ENCODE results near the gene C2orf68.
"Not testable (repeated sequence)": the region's sequence is repeated elsewhere in the genome, so short reads cannot be mapped to it uniquely, and the experiment has no call there.

Gene C2orf68

GRCh38 chr2:85628658-85629057 lies 16.8 kb upstream of the C2orf68 start:
- DNase-seq = no peak

- no peak for DNase-seq
Observed at GRCh38 chr2:85623991-85624390, 12.1 kb upstream of the C2orf68 start.

DNA sequence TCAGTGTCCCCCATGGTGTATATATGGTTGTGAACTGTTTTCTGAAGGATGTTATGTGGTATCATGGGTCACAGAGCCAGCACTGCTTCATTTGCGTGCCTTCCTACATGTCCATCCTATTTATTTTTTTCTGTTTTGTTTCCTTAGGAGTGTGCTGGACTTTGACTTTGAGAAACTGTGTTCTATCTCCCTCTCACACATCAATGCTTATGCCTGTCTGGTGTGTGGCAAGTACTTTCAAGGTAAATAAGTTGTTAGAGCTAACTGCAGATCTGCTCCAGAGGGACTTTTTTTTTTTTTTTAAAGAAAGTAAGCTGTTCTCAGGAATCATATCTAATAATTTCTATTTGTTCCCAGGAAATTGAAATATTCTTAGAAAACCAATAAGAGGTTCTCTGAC lies 9.5 kb upstream of the C2orf68 start:
- DNase-seq = no peak

DNA sequence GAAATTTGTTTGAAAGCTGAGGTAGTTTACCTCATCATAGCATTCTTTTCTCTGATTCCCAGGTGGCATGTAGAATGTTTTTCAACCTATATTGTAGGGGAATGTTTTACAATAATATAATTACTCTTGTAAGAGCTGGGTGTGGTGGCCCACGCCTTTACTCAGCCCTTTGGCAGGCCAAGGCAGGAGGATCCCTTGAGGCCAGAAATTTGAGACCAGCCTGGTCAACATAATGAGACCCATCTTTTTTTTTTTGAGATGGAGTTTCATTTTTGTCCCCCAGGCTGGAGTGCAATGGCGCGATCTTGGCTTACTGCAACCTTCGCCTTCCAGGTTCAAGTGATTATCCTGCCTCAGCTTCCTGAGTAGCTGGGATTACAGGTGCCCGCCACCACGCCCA lies 7.8 kb upstream of the C2orf68 start:
- no peak for DNase-seq

GRCh38 chr2:85617723-85618122 lies 5.9 kb upstream of the C2orf68 start:
- not testable (repeated sequence) for DNase-seq

- no peak for DNase-seq
Observed at GRCh38 chr2:85615413-85615728, 3.5 kb upstream of the C2orf68 start.

GRCh38 chr2:85614757-85615156 lies 2.9 kb upstream of the C2orf68 start:
- not testable (repeated sequence) for DNase-seq

DNA sequence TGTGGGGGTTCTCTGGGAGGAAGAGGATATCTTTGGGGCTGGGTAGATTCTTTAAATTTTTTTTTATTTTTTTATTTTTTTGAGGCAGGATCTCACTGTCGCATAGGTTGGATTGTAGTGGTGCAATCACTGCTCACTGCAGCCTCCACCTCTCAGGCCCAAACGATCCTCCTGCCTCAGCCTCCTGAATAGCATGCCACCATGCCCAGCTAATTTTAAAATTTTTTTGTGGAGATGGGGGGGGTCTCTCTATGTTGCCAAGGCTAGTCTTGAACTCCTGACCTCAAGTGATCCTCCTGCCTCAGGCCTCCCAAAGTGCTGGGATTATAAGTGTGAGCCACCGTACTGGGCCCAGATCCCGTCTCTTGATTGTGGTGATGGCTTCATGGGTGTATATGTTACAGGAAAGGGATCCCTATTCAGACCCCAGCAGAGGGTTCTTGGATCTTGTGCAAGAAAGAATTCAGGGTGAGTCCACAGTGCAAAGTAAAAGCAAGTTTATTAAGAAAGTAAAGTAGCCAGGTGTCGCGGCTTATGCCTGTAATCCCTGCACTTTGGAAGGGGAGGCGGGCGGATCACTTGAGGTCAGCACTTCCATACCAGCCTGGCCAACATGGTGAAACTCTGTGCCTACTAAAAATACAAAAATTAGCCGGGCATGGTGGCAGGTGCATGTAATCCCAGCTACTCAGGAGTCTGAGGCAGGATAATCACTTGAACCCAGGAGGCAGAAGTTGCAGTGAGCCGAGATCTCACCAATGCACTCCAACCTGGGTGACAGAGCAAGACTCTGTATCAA lies 2.0 kb upstream of the C2orf68 start:
- DNase-seq = no peak

GRCh38 chr2:85611217-85611704 lies 605 bp downstream of the C2orf68 start:
- DNase-seq = no peak

GRCh38 chr2:85607268-85608215 lies 4.3 kb downstream of the C2orf68 start:
- DNase-seq = no peak

DNA sequence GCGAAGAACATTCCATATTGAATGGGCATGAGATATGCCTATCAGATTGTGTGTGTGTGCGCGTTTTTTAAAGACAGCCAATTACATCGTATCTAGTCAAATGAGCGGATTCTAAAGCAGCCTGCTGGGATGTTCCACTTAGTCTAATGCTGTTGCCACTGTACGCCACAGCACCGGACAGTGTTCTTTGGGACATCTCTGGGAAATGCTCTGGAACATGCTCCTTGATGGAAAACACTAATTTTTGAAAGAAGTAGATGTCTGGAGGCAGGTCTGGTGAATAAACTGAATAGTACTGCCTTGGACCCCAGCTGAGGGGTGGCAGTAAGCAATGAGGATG lies 5.8 kb downstream of the C2orf68 start:
- DNase-seq = no peak

- no peak for DNase-seq
Observed at GRCh38 chr2:85605406-85606115, 6.3 kb downstream of the C2orf68 start.

DNA sequence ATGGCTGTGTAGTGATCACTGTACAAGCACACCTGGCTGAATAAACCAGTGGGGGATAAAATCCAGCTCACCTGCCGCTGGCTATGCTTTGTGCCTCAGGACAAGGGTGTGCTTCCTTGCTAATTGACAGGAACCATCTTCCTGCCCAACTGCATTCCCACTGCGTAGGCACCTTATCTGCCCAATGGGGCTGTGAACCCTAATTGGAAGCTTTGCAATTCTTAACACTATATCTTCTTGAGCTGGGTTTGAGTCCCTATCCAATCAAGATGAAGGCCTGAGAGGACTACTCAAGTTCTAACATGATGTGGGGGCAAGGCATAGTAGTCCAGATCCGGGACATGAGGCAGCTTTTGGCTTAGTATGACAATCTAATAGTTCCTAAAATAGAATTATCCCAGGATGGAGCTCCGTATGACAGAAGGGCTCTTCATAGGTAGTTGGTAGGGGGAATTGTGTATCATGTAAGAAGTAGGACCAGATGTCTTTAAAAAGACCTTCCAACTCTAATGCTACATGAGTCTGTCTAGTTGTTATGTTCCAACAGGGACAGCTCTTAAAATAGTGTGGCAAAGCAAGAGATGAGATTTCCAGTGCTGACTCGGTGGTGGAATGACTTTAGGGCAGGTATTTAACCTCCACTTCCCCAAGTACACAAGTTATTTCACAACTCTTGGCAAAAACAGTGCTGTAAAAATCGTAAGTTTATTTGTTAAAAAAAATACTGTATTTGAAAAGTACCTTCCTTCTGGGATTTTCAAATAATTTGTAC lies 7.1 kb downstream of the C2orf68 start:
- DNase-seq = no peak

- not testable (repeated sequence) for DNase-seq
Observed at GRCh38 chr2:85604133-85604444, 7.8 kb downstream of the C2orf68 start.

GRCh38 chr2:85602476-85603234 lies 9.2 kb downstream of the C2orf68 start, which contains the start of gene TMEM150A:
TMEM150A (minus strand) TSS chr2:85602698; CDS start chr2:85601948, 750 bp downstream.
- peak; percentile 72 for DNase-seq

DNA sequence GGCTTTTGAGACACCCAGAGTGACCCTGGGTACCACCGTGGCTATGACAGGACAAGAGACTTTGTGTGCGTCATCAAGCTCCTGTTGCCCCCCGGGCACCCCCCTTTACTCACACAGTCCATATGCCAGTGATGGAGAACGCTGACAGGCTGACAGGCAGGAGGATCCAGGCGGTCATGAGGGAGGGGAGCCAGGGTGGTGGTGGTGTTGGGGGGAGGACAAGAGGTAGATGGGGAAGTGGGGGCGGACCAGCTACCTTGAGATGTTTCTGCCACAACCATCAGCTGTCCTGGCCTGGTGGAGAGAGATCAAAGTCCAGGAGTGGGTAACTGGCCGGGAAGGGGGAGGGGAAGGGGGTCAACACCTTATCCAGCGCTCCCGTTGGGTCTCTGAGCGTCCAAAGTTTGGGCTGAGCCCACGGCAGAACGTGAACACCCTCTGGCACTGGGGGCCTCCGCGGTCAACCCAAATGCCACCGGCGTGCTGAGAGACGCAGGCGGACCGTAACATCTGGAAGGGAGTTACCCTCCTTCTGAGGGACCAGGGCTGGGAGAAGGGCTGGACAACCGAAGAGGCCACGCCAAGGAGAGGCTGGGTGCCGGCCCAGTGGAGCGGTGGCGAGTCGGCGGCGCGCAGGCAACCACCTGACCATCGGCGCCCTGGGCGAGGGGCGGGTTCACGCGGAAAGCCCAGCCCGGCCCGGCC lies 9.9 kb downstream of the C2orf68 start:
- no peak for DNase-seq

DNA sequence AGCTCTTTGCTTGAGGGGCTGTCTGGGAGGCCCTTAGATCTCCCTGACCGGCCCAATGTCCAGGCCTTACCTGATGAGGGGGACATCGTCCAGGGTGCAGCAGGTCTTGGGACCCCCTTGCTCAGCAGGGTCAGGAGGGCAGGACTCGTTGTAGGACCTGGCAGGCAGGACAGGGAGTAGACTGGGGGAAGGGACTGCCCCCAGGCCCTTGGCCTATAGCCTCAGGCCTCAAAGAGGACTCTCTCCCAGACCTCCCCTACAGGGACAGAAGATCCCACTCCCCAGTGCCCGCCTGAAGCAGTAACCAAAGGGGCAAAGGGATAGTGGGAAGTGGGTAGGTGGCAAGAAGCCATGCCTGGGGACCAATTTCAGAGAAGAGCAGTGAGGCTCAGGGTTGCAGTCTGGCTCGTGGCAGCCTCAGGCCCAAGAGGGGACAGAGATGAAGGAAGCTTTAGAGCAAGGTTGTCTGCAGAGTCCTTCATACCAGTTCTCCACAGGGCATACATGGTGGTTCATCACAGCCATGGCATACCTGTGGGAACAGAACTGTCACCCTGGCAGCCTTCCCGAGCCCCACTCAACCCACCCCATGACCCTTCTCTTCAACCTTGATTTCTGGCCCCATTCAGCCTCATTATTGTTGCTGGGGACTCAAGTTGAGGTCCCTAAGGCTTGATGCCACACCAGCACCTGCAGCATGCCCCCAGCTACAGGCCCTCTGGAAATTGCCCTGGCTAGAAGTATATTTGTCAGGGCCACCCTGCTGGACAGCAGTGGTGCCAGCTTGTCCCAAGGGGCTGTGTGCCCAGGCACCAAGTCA lies 10.7 kb downstream of the C2orf68 start:
- DNase-seq = no peak

GRCh38 chr2:85600235-85600575 lies 11.7 kb downstream of the C2orf68 start:
- no peak for DNase-seq

GRCh38 chr2:85599468-85600234 lies 12.2 kb downstream of the C2orf68 start:
- no peak for DNase-seq
